Measurements from ENCODE around the gene ERI3.

ERI3 gene

DNA sequence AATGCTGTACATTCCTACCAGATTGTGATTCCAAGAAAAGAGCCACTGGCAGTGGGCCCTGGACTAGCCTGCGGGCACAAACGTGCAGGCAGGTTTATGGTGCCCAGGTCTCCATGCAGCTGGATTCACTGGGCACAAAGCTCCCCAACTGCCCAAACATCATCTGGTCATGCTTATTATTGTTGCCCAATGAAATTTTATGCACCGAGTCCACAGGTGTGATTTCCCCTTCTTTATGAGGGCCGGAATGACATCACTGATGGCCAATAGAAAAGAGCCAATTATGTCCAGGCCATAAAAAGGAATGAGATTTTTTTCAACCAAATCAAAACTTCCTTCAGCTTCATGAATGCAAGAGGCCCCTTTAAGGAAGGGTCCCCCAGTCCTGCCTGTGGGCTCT lies 66.2 kb downstream of the ERI3 start:
- peaks cover 62% of the 10 kb centered on the region for H3K36me3 Mint-ChIP-seq (ENCODE audit: low read depth)
- peaks cover 75% of the 10 kb centered on the region for H3K4me1 Mint-ChIP-seq
- no peak overlapping the region for H3K4me3 Mint-ChIP-seq
- H3K9me3 Mint-ChIP-seq: no peaks in the 10 kb centered on the region
- TF ChIP-seq, protein P1, sequence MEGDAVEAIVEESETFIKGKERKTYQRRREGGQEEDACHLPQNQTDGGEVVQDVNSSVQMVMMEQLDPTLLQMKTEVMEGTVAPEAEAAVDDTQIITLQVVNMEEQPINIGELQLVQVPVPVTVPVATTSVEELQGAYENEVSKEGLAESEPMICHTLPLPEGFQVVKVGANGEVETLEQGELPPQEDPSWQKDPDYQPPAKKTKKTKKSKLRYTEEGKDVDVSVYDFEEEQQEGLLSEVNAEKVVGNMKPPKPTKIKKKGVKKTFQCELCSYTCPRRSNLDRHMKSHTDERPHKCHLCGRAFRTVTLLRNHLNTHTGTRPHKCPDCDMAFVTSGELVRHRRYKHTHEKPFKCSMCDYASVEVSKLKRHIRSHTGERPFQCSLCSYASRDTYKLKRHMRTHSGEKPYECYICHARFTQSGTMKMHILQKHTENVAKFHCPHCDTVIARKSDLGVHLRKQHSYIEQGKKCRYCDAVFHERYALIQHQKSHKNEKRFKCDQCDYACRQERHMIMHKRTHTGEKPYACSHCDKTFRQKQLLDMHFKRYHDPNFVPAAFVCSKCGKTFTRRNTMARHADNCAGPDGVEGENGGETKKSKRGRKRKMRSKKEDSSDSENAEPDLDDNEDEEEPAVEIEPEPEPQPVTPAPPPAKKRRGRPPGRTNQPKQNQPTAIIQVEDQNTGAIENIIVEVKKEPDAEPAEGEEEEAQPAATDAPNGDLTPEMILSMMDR (IDR thresholded peaks at IDR 0.05): no peak
- H3K27me3 Mint-ChIP-seq (ENCODE audit: low read depth, poor library complexity): peaks cover 8% of the 10 kb centered on the region
- no peak for DNase-seq
- H3K27ac Mint-ChIP-seq: no peak overlapping the region

GRCh38 chr1:44284184-44284583 lies 70.9 kb downstream of the ERI3 start:
- H3K9me3 Mint-ChIP-seq: no peaks in the 10 kb centered on the region

GRCh38 chr1:44283524-44284173 lies 71.4 kb downstream of the ERI3 start:
- peaks cover 34% of the 10 kb centered on the region for H3K4me1 Mint-ChIP-seq
- H3K9me3 Mint-ChIP-seq: no peaks in the 10 kb centered on the region
- TF ChIP-seq, protein P1 (IDR thresholded peaks at IDR 0.05): no peak
- H3K27me3 Mint-ChIP-seq (ENCODE audit: low read depth, poor library complexity): peaks cover 3% of the 10 kb centered on the region
- DNase-seq: peak; percentile 26
- no peak overlapping the region for H3K4me3 Mint-ChIP-seq
- H3K36me3 Mint-ChIP-seq (ENCODE audit: low read depth): peaks cover 66% of the 10 kb centered on the region
- H3K27ac Mint-ChIP-seq: peak overlapping the region; percentile 3

More at GRCh38 chr1:44284184-44284583, 70.9 kb downstream of the ERI3 start:
- peaks cover 65% of the 10 kb centered on the region for H3K36me3 Mint-ChIP-seq (ENCODE audit: low read depth)
- peak overlapping the region; percentile 23 for H3K4me3 Mint-ChIP-seq
- H3K4me1 Mint-ChIP-seq: peaks cover 37% of the 10 kb centered on the region
- TF ChIP-seq, protein P1 (IDR thresholded peaks at IDR 0.05): no peak
- peaks cover 3% of the 10 kb centered on the region for H3K27me3 Mint-ChIP-seq (ENCODE audit: low read depth, poor library complexity)
- no peak for DNase-seq
- peak overlapping the region; percentile 75 for H3K27ac Mint-ChIP-seq

GRCh38 chr1:44282704-44283426 lies 72.2 kb downstream of the ERI3 start:
- peaks cover 3% of the 10 kb centered on the region for H3K27me3 Mint-ChIP-seq (ENCODE audit: low read depth, poor library complexity)
- DNase-seq: no peak
- peaks cover 29% of the 10 kb centered on the region for H3K4me1 Mint-ChIP-seq
- H3K9me3 Mint-ChIP-seq: no peaks in the 10 kb centered on the region
- H3K36me3 Mint-ChIP-seq (ENCODE audit: low read depth): peaks cover 59% of the 10 kb centered on the region
- TF ChIP-seq, protein P1 (IDR thresholded peaks at IDR 0.05): no peak
- H3K4me3 Mint-ChIP-seq: no peak overlapping the region
- no peak overlapping the region for H3K27ac Mint-ChIP-seq

GRCh38 chr1:44281962-44282703 lies 72.9 kb downstream of the ERI3 start:
- Mint-ChIP-seq H3K4me3 (no peak overlapping the region), H3K36me3 (ENCODE audit: low read depth) (peaks cover 52% of the 10 kb centered on the region), H3K27ac (no peak overlapping the region), H3K4me1 (peaks cover 29% of the 10 kb centered on the region), H3K27me3 (ENCODE audit: low read depth, poor library complexity) (peaks cover 3% of the 10 kb centered on the region), H3K9me3 (no peaks in the 10 kb centered on the region)
- no peak for DNase-seq
- TF ChIP-seq, protein P1 (IDR thresholded peaks at IDR 0.05): no peak
